WTC11 (cell line): ENCODE data around the gene OPA1.

ENCODE experiments used
- NR2C2 ChIP-seq: sonication (generic); formaldehyde crosslinking; IDR thresholded peaks from 2 replicates; pipeline ENCODE4 v1.8.0; 2022; ENCODE audit warnings: mild to moderate bottlenecking, missing genetic modification reagents
- OVOL2 ChIP-seq: fragments of 250-450 bp; sonication (Bioruptor Pico); IDR thresholded peaks from 2 replicates; pipeline ENCODE4 v1.9.0; 2021; ENCODE audit warnings: mild to moderate bottlenecking, borderline replicate concordance
- ZNF138 ChIP-seq: sonication (generic); formaldehyde crosslinking; conservative IDR thresholded peaks from 2 replicates; pipeline ENCODE4 v1.8.1; 2022; ENCODE audit warnings: mild to moderate bottlenecking, moderate library complexity, missing genetic modification reagents
- TF ChIP-seq, protein P1 (sequence below): fragments of 200-600 bp; IDR thresholded peaks from 2 replicates; pipeline ENCODE4 v1.8.0; 2022; ENCODE audit warnings: antibody characterized with exemption
- TF ChIP-seq, protein P2 (sequence below): sonication (generic); formaldehyde crosslinking; IDR thresholded peaks from 2 replicates; pipeline ENCODE4 v1.8.0; 2023; ENCODE audit warnings: missing genetic modification reagents

- TF ChIP-seq OVOL2 (CRISPR knock-in tag) (no peak), ZNF138 (CRISPR knock-in tag) (no peak), NR2C2 (CRISPR knock-in tag) (no peak)
- TF ChIP-seq, protein P1, sequence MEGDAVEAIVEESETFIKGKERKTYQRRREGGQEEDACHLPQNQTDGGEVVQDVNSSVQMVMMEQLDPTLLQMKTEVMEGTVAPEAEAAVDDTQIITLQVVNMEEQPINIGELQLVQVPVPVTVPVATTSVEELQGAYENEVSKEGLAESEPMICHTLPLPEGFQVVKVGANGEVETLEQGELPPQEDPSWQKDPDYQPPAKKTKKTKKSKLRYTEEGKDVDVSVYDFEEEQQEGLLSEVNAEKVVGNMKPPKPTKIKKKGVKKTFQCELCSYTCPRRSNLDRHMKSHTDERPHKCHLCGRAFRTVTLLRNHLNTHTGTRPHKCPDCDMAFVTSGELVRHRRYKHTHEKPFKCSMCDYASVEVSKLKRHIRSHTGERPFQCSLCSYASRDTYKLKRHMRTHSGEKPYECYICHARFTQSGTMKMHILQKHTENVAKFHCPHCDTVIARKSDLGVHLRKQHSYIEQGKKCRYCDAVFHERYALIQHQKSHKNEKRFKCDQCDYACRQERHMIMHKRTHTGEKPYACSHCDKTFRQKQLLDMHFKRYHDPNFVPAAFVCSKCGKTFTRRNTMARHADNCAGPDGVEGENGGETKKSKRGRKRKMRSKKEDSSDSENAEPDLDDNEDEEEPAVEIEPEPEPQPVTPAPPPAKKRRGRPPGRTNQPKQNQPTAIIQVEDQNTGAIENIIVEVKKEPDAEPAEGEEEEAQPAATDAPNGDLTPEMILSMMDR: peak; percentile 47; the same call in 1 of the 2 replicates
- TF ChIP-seq, protein P2, sequence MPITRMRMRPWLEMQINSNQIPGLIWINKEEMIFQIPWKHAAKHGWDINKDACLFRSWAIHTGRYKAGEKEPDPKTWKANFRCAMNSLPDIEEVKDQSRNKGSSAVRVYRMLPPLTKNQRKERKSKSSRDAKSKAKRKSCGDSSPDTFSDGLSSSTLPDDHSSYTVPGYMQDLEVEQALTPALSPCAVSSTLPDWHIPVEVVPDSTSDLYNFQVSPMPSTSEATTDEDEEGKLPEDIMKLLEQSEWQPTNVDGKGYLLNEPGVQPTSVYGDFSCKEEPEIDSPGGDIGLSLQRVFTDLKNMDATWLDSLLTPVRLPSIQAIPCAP (CRISPR knock-in tag): no peak
These were observed 20.5 kb upstream of the OPA1 start for GRCh38 chr3:193572426-193572908.
